ENCODE measurements around the gene CARMIL1. TPM values are rescaled to one million over a fixed set of nuclear protein-coding genes. Genes with fewer than 3 reads are reported as not detected.

The CARMIL1 gene
- total RNA-seq, 3 donors from 2014 or later, result 23.6 to 53.0 (median 33.5) TPM

DNA sequence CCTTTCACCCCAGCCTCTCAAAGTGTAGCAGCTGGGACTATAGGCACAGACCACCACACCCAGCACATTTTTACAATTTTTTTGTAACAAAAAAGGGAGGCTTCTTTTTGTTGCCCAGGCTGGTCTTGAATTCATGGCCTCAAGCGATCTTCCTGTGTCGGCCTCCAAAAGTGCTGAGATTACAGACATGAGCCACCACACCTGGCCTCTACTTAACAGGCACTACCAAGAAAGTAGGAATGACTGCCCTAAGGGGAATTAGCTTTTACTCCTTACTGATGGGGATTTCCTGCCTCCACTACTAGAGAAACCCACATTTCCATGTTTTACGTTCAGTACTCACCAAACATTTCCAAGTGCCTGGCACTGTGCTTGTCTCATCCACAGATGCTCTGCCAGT is 109.6 kb downstream of the CARMIL1 start:
- no peak for DNase-seq (ENCODE audit: low spot score in 2 of 2)
- intact Hi-C loops (cut with DNase I; ENCODE audit: low total_unique reads), result no loop called here
- no peaks in the 10 kb centered on the region for H3K36me3 ChIP-seq
- H3K9me3 ChIP-seq, result no peaks in the 10 kb centered on the region
- no peak overlapping the region for H3K4me3 ChIP-seq
- peak overlapping the region in 1 of 2 donors; percentile 40 for H3K27ac ChIP-seq
- TF ChIP-seq POLR2AphosphoS5 (IDR thresholded peaks at IDR 0.05), result no peak
- TF ChIP-seq, protein P1, sequence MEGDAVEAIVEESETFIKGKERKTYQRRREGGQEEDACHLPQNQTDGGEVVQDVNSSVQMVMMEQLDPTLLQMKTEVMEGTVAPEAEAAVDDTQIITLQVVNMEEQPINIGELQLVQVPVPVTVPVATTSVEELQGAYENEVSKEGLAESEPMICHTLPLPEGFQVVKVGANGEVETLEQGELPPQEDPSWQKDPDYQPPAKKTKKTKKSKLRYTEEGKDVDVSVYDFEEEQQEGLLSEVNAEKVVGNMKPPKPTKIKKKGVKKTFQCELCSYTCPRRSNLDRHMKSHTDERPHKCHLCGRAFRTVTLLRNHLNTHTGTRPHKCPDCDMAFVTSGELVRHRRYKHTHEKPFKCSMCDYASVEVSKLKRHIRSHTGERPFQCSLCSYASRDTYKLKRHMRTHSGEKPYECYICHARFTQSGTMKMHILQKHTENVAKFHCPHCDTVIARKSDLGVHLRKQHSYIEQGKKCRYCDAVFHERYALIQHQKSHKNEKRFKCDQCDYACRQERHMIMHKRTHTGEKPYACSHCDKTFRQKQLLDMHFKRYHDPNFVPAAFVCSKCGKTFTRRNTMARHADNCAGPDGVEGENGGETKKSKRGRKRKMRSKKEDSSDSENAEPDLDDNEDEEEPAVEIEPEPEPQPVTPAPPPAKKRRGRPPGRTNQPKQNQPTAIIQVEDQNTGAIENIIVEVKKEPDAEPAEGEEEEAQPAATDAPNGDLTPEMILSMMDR (IDR thresholded peaks at IDR 0.05), result no peak
- no peak for TF ChIP-seq POLR2A (IDR thresholded peaks at IDR 0.05)
- no peaks in the 10 kb centered on the region for H3K4me1 ChIP-seq
- no peaks in the 10 kb centered on the region for H3K27me3 ChIP-seq

DNA sequence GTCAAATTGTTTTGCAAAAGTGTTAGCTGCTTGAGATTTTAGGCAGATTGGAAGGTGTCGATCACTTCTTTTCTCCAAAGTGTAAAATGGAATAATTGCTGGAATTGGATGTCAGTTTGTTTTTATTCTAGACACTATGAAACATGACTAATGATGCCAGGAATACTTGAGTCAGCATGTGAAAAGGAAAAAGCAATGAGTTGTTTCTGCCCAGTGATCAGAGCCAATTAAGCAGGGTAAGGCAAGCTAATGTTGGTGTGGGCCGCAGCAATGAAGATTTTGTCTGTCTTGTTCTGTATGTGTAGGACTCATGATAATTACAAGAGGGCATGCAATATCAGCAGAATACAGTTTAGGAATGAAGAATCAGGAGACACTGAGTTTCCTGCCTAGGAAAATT is 110.3 kb downstream of the CARMIL1 start:
- Histone ChIP-seq H3K36me3 (no peaks in the 10 kb centered on the region), H3K27ac (peak overlapping the region in 1 of 2 donors; percentile 40), H3K4me1 (no peaks in the 10 kb centered on the region), H3K4me3 (no peak overlapping the region), H3K27me3 (no peaks in the 10 kb centered on the region), H3K9me3 (no peaks in the 10 kb centered on the region)
- TF ChIP-seq, protein P1 (IDR thresholded peaks at IDR 0.05), result no peak
- TF ChIP-seq POLR2A (IDR thresholded peaks at IDR 0.05), result no peak
- TF ChIP-seq POLR2AphosphoS5 (IDR thresholded peaks at IDR 0.05), result no peak
- intact Hi-C loops (cut with DNase I; ENCODE audit: low total_unique reads), result no loop called here
- DNase-seq (ENCODE audit: low spot score in 2 of 2), result no peak

DNA sequence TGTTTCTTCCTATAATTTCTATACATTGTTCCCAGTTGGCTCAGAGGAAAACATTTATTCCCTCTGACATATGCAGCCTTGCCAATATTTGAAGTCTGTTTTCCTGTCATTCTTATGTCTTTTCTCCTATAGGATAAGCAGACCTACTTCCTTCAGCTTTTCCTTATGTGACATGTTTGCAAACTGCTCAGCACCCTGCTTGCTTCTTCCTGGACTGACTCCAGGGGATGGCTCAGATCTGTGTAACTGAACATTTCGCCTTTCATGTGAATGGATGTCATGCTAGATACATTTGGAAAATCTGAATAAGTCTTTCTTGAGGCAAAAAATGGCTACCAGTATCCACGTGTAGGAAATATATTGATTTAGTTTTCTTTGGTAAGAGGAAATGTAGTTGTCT is 113.2 kb downstream of the CARMIL1 start:
- no peaks in the 10 kb centered on the region for H3K9me3 ChIP-seq
- no peak overlapping the region for H3K4me3 ChIP-seq
- DNase-seq (ENCODE audit: low spot score in 2 of 2), result no peak

DNA sequence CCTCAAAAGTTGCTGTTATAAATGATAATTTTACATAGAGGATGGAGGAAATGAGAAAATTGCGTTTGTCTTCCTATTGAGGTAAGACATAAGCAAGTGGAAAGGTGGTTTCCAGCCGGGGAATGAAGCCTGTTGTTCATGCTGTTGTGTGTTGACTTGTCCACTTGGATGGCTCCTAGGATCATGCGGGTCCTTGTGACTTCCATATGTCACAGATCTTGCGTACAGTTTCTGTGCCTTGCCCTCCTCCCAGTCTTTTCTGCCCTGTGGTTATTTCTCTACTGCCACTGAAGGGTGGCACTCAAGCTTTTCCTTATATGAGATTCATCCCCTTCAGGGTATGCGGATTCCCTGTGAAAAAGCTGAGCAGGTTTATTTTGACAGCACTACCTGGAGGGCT is 116.6 kb downstream of the CARMIL1 start:
- no peaks in the 10 kb centered on the region for H3K9me3 ChIP-seq
- no peak overlapping the region for H3K4me3 ChIP-seq
- TF ChIP-seq, protein P1 (IDR thresholded peaks at IDR 0.05), result no peak
- TF ChIP-seq POLR2A (IDR thresholded peaks at IDR 0.05), result no peak
- TF ChIP-seq POLR2AphosphoS5 (IDR thresholded peaks at IDR 0.05), result no peak
- no peak for DNase-seq (ENCODE audit: low spot score in 2 of 2)
- H3K27ac ChIP-seq, result no peak overlapping the region
- H3K27me3 ChIP-seq, result no peaks in the 10 kb centered on the region
- H3K36me3 ChIP-seq, result no peaks in the 10 kb centered on the region
- H3K4me1 ChIP-seq, result no peaks in the 10 kb centered on the region
- intact Hi-C loops (cut with DNase I; ENCODE audit: low total_unique reads), result no loop called here

More for the DNA sequence above, 113.2 kb downstream of the CARMIL1 start:
- intact Hi-C loops (cut with DNase I; ENCODE audit: low total_unique reads), result no loop called here
- no peaks in the 10 kb centered on the region for H3K27me3 ChIP-seq
- TF ChIP-seq, protein P1 (IDR thresholded peaks at IDR 0.05), result no peak
- TF ChIP-seq POLR2A (IDR thresholded peaks at IDR 0.05) (no peak), POLR2AphosphoS5 (IDR thresholded peaks at IDR 0.05) (no peak)
- no peak overlapping the region for H3K27ac ChIP-seq
- H3K36me3 ChIP-seq, result no peaks in the 10 kb centered on the region
- H3K4me1 ChIP-seq, result no peaks in the 10 kb centered on the region

DNA sequence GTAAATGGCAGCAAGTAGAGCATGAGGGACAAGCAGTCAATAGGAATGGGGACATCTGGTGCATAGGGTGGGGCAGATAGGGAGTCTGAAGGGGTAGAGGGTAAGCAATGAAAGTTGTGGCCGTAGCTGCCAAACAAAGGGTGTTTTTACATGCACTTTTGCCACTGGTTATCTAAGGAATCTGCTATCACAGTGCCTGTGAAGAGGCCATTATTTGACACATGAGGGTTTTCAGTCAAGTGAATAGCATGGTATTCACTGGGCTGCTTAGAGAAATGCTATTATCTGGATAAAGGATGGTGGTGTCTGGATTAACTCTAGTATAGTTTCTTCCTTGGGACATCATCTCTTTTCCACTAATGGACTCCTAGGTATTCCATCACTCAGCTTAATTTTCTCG is 118.2 kb downstream of the CARMIL1 start:
- Histone ChIP-seq H3K27me3 (no peaks in the 10 kb centered on the region), H3K36me3 (no peaks in the 10 kb centered on the region), H3K4me1 (no peaks in the 10 kb centered on the region), H3K9me3 (no peaks in the 10 kb centered on the region), H3K27ac (no peak overlapping the region), H3K4me3 (no peak overlapping the region)
- TF ChIP-seq POLR2A (IDR thresholded peaks at IDR 0.05), result no peak
- TF ChIP-seq POLR2AphosphoS5 (IDR thresholded peaks at IDR 0.05), result no peak
- TF ChIP-seq, protein P1 (IDR thresholded peaks at IDR 0.05), result no peak
- intact Hi-C loops (cut with DNase I; ENCODE audit: low total_unique reads), result no loop called here
- DNase-seq (ENCODE audit: low spot score in 2 of 2), result no peak

Measured in breast epithelium (tissue), 4 donors.